CD4-positive, alpha-beta memory T cell (primary cell): ENCODE results near the gene SEPTIN11. TPM values are rescaled to one million over a fixed set of nuclear protein-coding genes. Genes with fewer than 3 reads are reported as not detected.

ENCODE experiments used
- CTCF ChIA-PET: fragments of 350-600 bp; sonication (Branson Sonifier 250); formaldehyde crosslinking; loops from one replicate; lab custom pipeline; 2021; ENCODE audit warnings: inconsistent platforms; ENCODE audit not compliant: partially characterized antibody; lab: Charles Lee
- POLR2A ChIA-PET: fragments of 350-600 bp; sonication (Branson Sonifier 250); formaldehyde crosslinking; loops from one replicate; lab custom pipeline; 2021; ENCODE audit not compliant: partially characterized antibody; lab: Charles Lee
- DNase-seq, 5 donors: peaks; one replicate each; pipeline versions ENCODE4 v3.0.0 to v3.0.0-alpha.2; 2020 to 2022; ENCODE audit warnings: mixed read lengths in 1 of 5
- H3K27ac ChIP-seq: one replicate; pipeline ENCODE4 v1.7.0; 2013; ENCODE audit warnings: low read depth, low read length
- H3K27me3 ChIP-seq: 2 replicates; pipeline ENCODE4 v1.7.0; 2013; ENCODE audit warnings: mild to moderate bottlenecking, low read length, moderate library complexity; ENCODE audit not compliant: insufficient read depth
- H3K36me3 ChIP-seq: 2 replicates; pipeline ENCODE4 v1.7.0; 2013; ENCODE audit warnings: mild to moderate bottlenecking, low read length, moderate library complexity; ENCODE audit not compliant: insufficient read depth
- H3K4me1 ChIP-seq: 2 replicates; pipeline ENCODE4 v1.7.0; 2013; ENCODE audit warnings: mild to moderate bottlenecking, low read length, moderate library complexity; ENCODE audit not compliant: insufficient read depth
- H3K4me3 ChIP-seq, 2 donors: one replicate each; pipeline ENCODE4 v1.7.0; 2013; ENCODE audit warnings: low read length in 2 of 2, mild to moderate bottlenecking in 1 of 2
- H3K9me3 ChIP-seq, 2 donors: one replicate each; pipeline ENCODE4 v1.7.0; 2013; ENCODE audit warnings: low read length in 2 of 2, control low read depth in 1 of 2; ENCODE audit not compliant: control insufficient read depth in 1 of 2
- H3K27ac Mint-ChIP-seq, 7 donors: one replicate each; pipeline ENCODE4 v1.8.0; 2020 to 2021; ENCODE audit warnings: mixed read lengths in 7 of 7, mild to moderate bottlenecking in 6 of 7, inconsistent platforms in 3 of 7, moderate library complexity in 3 of 7
- H3K27me3 Mint-ChIP-seq, 2 donors: one replicate each; pipeline ENCODE4 v1.8.0; 2020 to 2021; ENCODE audit warnings: mixed read lengths in 2 of 2
- H3K36me3 Mint-ChIP-seq, 2 donors: one replicate each; pipeline ENCODE4 v1.8.0; 2020 to 2021; ENCODE audit warnings: mixed read lengths in 2 of 2, inconsistent platforms in 1 of 2, mild to moderate bottlenecking in 1 of 2
- H3K4me1 Mint-ChIP-seq, 4 donors: one replicate each; pipeline ENCODE4 v1.8.0; 2020 to 2021; ENCODE audit warnings: mixed read lengths in 4 of 4, mild to moderate bottlenecking in 1 of 4
- H3K4me3 Mint-ChIP-seq, 8 donors: one replicate each; pipeline ENCODE4 v1.8.0; 2020 to 2021; ENCODE audit warnings: mixed read lengths in 8 of 8, mild to moderate bottlenecking in 7 of 8, moderate library complexity in 6 of 8, inconsistent platforms in 3 of 8
- H3K9me3 Mint-ChIP-seq, 8 donors: one replicate each; pipeline ENCODE4 v1.8.0; 2020 to 2021; ENCODE audit warnings: mixed read lengths in 8 of 8, mild to moderate bottlenecking in 5 of 8, inconsistent platforms in 3 of 8, moderate library complexity in 1 of 8
- intact Hi-C: fragments of 100-400 bp; cut with micrococcal nuclease; formaldehyde crosslinking; loops from one replicate; pipeline ENCODE4 v1.15.1; 2023
- polyA plus RNA-seq, 2 donors: library from polyadenylated mRNA; unstranded; fragments of 300-500 nt; fragmentation: Illumina TruSeq; gene quantifications; one replicate each; pipeline ENCODE4 v1.2.3, GENCODE V29; 2021
- total RNA-seq, 2 experiments: library from RNA; stranded (reverse); gene quantifications; one replicate each; pipeline ENCODE4 v1.2.3, GENCODE V29; 2021

Gene SEPTIN11
- total and polyA plus RNA-seq, 4 experiments from 2014 or later = 21.9 to 31.3 (median 27.7) TPM

DNA sequence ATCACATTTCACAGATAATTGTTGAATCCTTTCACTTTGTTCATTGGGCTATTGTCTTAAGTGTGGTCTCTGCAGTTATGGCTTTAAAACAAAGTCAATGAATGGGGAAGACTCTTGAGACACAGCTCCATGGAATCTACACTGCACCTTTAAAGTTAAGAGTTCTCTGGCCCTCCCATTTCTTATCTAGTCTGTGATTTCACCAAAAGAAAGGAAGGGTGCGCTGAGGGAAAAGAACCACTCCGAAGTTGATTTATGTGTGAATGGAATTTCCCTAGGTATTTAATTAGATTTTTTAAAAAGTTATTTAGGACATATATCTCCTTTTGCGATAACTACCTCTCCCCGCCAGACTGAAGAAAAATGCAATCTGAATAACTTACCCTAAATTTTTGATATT, 2.5 kb downstream of the SEPTIN11 start:
- H3K27ac ChIP-seq = no peak overlapping the region
- no peak overlapping the region for H3K27ac Mint-ChIP-seq
- ChIA-PET CTCF (interaction anchor here (1.0 to 1.2 kb wide), 3 partner anchors 10 to 93 kb away, joined by 3 to 4 read pairs (median 3); no protein-coding TSS in a partner anchor), POLR2A (interaction anchor here (1.0 to 6.4 kb wide), 3 partner anchors 38 to 80 kb away, joined by 4 to 36 read pairs (median 19); no protein-coding TSS in a partner anchor)
- H3K36me3 ChIP-seq = no peaks in the 10 kb centered on the region
- no peaks in the 10 kb centered on the region for H3K27me3 ChIP-seq
- H3K9me3 ChIP-seq = no peaks in the 10 kb centered on the region
- H3K4me1 ChIP-seq = peaks cover 23% of the 10 kb centered on the region
- H3K4me3 ChIP-seq = no peak overlapping the region
- peaks cover 0 to 2% (median 0%) of the 10 kb centered on the region in 8 donors for H3K9me3 Mint-ChIP-seq
- H3K4me3 Mint-ChIP-seq = peak overlapping the region in 3 of 8 donors; percentile 23 to 52 (median 49)
- H3K27me3 Mint-ChIP-seq = no peaks in the 10 kb centered on the region
- peaks cover 8 to 46% (median 26%) of the 10 kb centered on the region in 4 donors for H3K4me1 Mint-ChIP-seq
- no peak for DNase-seq
- intact Hi-C loops = loop anchor here (5.0 kb wide), 1 partner anchor 80 kb away; no protein-coding TSS in a partner anchor
- H3K36me3 Mint-ChIP-seq = peaks cover 0 to 5% of the 10 kb centered on the region in 2 donors

DNA sequence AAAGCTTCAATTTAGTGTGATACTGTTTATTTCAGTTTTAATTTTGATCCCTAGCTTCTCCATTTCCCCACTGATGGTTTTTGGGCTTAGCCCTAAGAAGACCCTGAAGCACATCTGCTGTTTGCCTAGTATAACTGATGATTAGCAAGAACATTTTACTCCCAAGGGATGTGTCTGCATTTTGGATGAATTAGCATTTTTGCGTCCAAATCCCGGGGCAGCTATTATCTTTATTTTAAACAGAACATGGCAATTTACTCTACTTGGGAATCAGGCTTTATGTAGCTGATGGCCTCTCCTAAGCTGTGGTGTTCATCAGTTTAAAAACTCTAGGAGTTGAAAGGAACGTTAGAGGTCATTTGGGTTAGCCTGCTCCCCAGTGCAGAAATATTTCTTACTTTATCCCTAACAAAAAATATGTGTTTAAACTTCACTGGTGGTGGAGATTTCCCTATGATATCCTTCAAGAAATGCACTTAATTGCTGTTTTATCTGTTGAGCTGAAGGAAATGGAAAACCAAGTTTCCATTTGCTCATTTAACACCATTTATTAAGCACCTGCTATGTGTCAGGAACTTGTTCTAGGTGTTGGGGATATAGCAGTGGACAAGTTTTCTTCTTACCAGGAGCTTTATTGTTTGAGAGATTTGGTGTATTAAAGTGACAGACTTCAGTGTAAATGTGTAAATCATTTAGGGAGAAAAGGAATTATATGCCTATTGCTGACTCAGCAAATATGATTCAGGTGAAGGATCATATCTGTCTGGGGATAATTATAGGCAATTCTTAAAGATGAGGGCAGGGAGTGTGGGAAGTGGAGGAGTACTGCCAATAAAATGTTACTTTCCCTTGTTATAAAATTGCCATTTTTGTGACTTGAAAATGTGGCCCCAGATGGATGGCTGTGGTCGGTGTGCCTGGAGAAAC, 3.4 kb downstream of the SEPTIN11 start:
- peaks cover 23% of the 10 kb centered on the region for H3K4me1 ChIP-seq
- Mint-ChIP-seq H3K27me3 (no peaks in the 10 kb centered on the region), H3K36me3 (peaks cover 0 to 5% of the 10 kb centered on the region in 2 donors), H3K4me1 (peaks cover 11 to 46% (median 27%) of the 10 kb centered on the region in 4 donors), H3K9me3 (peaks cover 0 to 2% (median 0%) of the 10 kb centered on the region in 8 donors), H3K27ac (peak overlapping the region in 1 of 7 donors; percentile 41), H3K4me3 (peak overlapping the region in 4 of 8 donors; percentile 10 to 52 (median 15))
- no peak overlapping the region for H3K4me3 ChIP-seq
- intact Hi-C loops = loop anchor here (5.0 kb wide), 1 partner anchor 79 kb away; no protein-coding TSS in a partner anchor
- no peak for DNase-seq
- H3K27me3 ChIP-seq = no peaks in the 10 kb centered on the region
- no peak overlapping the region for H3K27ac ChIP-seq
- ChIA-PET POLR2A (interaction anchor here (1.0 to 6.4 kb wide), 2 partner anchors 37 to 79 kb away, joined by 4 to 36 read pairs; no protein-coding TSS in a partner anchor), CTCF (interaction anchor here (1.0 to 1.2 kb wide), 3 partner anchors 9 to 92 kb away, joined by 3 to 6 read pairs (median 4); no protein-coding TSS in a partner anchor)
- no peaks in the 10 kb centered on the region for H3K9me3 ChIP-seq
- no peaks in the 10 kb centered on the region for H3K36me3 ChIP-seq

DNA sequence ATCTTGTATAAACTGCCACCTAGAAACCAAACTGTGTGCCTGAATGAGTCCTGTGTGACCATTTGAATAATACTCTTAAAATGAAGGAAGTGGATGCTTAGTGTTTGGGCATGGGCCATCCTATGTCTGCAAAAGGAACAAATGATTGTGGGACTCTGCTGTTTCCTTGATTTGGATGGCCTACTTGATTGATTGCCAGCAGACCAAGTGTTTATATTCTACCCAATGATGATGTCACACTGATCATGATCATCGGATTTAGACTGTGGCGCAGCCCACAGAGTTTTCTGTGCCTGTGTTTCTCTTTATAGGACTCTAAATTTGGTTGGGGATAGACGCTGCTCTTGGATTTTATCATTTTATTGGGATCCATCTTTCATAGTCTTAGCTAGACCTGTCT, 4.4 kb downstream of the SEPTIN11 start:
- no peak overlapping the region for H3K4me3 ChIP-seq
- no peaks in the 10 kb centered on the region for H3K36me3 ChIP-seq
- peaks cover 4 to 5% of the 10 kb centered on the region in 2 donors for H3K36me3 Mint-ChIP-seq
- H3K27me3 ChIP-seq = no peaks in the 10 kb centered on the region
- H3K4me3 Mint-ChIP-seq = no peak overlapping the region
- peaks cover 0 to 2% (median 0%) of the 10 kb centered on the region in 8 donors for H3K9me3 Mint-ChIP-seq
- ChIA-PET POLR2A (no interaction called here), CTCF (interaction anchor here (1.4 to 1.6 kb wide), 2 partner anchors 29 to 91 kb away, joined by 4 read pairs; no protein-coding TSS in a partner anchor)
- H3K27ac ChIP-seq = no peak overlapping the region
- H3K27me3 Mint-ChIP-seq = no peaks in the 10 kb centered on the region
- H3K4me1 Mint-ChIP-seq = peaks cover 8 to 40% (median 21%) of the 10 kb centered on the region in 4 donors
- H3K9me3 ChIP-seq = no peaks in the 10 kb centered on the region
- no peak overlapping the region for H3K27ac Mint-ChIP-seq
- peaks cover 15% of the 10 kb centered on the region for H3K4me1 ChIP-seq
- DNase-seq = no peak
- intact Hi-C loops = loop anchor here (5.0 kb wide), 1 partner anchor 78 kb away; no protein-coding TSS in a partner anchor

DNA sequence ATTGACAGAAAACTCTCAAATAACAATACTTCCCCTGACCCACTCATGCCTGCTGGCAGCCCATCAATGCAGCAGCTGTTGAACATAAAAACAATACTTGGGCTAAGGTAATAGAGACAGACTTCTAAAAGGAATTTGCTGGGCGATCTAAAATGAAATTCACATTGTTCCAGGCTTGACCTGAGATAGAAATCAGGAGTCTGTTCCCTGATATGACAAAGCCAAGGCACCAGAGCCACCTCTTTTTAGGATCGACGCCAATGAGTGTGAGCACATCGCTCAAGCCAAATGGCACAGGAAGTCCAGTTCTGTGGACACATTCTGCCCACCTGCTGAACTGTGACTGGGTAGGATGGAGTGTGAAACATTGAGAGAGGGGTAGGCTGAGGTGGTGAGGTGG, 4.9 kb downstream of the SEPTIN11 start:
- no peak overlapping the region for H3K27ac ChIP-seq
- no peaks in the 10 kb centered on the region for H3K27me3 ChIP-seq
- intact Hi-C loops = loop anchor here (5.0 kb wide), 1 partner anchor 78 kb away; no protein-coding TSS in a partner anchor
- Mint-ChIP-seq H3K36me3 (peaks cover 4 to 5% of the 10 kb centered on the region in 2 donors), H3K4me1 (peaks cover 10 to 39% (median 22%) of the 10 kb centered on the region in 4 donors), H3K27me3 (no peaks in the 10 kb centered on the region), H3K4me3 (no peak overlapping the region), H3K9me3 (peaks cover 0 to 2% (median 0%) of the 10 kb centered on the region in 8 donors), H3K27ac (no peak overlapping the region)
- ChIA-PET POLR2A (no interaction called here), CTCF (interaction anchor here (1.4 to 1.6 kb wide), 3 partner anchors 28 to 249 kb away, joined by 3 to 4 read pairs (median 4); no protein-coding TSS in a partner anchor)
- no peak overlapping the region for H3K4me3 ChIP-seq
- H3K36me3 ChIP-seq = no peaks in the 10 kb centered on the region
- no peak for DNase-seq
- no peaks in the 10 kb centered on the region for H3K9me3 ChIP-seq
- H3K4me1 ChIP-seq = peaks cover 15% of the 10 kb centered on the region

DNA sequence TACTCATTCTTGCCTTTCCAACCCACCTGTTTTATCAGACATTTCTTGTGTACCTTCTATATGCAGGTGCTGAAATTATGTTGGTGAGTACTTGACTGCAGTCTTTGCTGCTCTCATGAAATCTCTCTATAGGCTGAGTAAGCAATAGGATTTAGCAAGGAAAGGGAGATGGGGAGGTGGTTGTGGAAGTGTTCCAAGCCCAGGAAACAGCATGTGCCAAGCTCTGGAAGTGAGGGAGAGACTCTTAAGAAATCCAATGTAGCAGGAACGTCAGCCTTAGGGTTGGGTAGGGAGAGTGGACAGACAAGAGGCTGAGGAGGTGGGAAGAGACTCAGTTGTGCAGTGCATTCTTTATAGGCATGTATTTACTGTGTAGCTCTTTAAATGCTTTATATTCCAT, 5.6 kb downstream of the SEPTIN11 start:
- no peak for DNase-seq
- no peaks in the 10 kb centered on the region for H3K36me3 ChIP-seq
- H3K4me3 Mint-ChIP-seq = no peak overlapping the region
- no peak overlapping the region for H3K4me3 ChIP-seq
- no peaks in the 10 kb centered on the region for H3K9me3 ChIP-seq
- no peaks in the 10 kb centered on the region for H3K27me3 Mint-ChIP-seq
- H3K36me3 Mint-ChIP-seq = peaks cover 4 to 5% of the 10 kb centered on the region in 2 donors
- intact Hi-C loops = no loop called here
- peaks cover 12 to 40% (median 25%) of the 10 kb centered on the region in 4 donors for H3K4me1 Mint-ChIP-seq
- ChIA-PET CTCF (interaction anchor here (1.4 to 1.6 kb wide), 3 partner anchors 28 to 249 kb away, joined by 3 to 4 read pairs (median 4); no protein-coding TSS in a partner anchor), POLR2A (no interaction called here)
- no peaks in the 10 kb centered on the region for H3K27me3 ChIP-seq
- peaks cover 15% of the 10 kb centered on the region for H3K4me1 ChIP-seq
- H3K27ac ChIP-seq = no peak overlapping the region
- no peak overlapping the region for H3K27ac Mint-ChIP-seq
- peaks cover 0 to 2% (median 0%) of the 10 kb centered on the region in 8 donors for H3K9me3 Mint-ChIP-seq

DNA sequence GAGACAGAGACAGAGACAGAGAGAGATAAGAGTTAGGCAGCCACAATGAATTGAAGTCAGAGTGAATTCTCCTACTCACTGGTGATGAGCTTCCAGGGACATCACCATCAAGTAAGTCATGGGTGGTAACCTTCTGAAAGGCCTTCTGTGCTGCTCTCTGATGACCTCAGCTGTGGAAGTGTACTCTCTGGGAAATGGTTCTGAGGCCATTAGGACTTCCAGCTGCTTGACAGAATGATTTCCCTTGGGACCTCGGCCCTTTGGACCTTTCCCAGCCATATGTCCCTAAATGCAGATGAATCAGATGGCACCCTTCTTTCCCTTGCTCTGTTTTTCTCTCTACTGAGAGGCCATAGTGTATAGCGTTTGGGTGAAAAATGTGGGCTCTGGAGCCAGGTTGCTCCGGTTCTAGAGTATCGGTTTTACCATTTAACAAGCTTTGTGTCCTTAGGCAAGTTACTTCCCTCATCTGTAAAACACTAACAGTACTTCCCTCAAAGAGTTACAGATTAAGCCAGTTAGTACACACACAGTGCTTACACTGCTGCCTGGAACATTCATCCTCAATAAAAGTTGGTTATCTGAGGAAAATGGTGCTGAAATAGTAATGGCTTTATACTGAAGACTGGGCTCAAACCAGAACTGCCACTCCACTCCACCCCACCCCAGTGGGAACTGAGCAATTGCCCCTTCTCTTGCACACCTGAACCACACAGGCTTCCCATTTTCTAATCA, 7.6 kb downstream of the SEPTIN11 start:
- Histone ChIP-seq H3K4me3 (no peak overlapping the region), H3K27me3 (no peaks in the 10 kb centered on the region), H3K36me3 (no peaks in the 10 kb centered on the region), H3K27ac (no peak overlapping the region), H3K9me3 (no peaks in the 10 kb centered on the region), H3K4me1 (peaks cover under 1% of the 10 kb centered on the region)
- Mint-ChIP-seq H3K9me3 (peaks cover 0 to 2% (median 0%) of the 10 kb centered on the region in 8 donors), H3K27me3 (no peaks in the 10 kb centered on the region), H3K4me3 (no peak overlapping the region), H3K4me1 (peaks cover 10 to 27% (median 23%) of the 10 kb centered on the region in 4 donors), H3K36me3 (peaks cover 0 to 10% of the 10 kb centered on the region in 2 donors), H3K27ac (peak overlapping the region in 1 of 7 donors; percentile 6)
- DNase-seq = no peak
- POLR2A ChIA-PET = no interaction called here
- CTCF ChIA-PET = interaction anchor here (1.4 kb wide), 1 partner anchor 86 kb away, joined by 3 read pairs; no protein-coding TSS in a partner anchor
- intact Hi-C loops = no loop called here
